Cerebellar cortex (tissue), 1 donor: ENCODE measurements around the gene SUFU.
"Not testable (repeated sequence)": the region's sequence is repeated elsewhere in the genome, so short reads cannot be mapped to it uniquely, and the experiment has no call there.

Source experiments
- DNase-seq: peaks from one replicate; pipeline ENCODE4 v3.0.0-alpha.2; 2015; ENCODE audit warnings: low spot score

Gene SUFU

DNA sequence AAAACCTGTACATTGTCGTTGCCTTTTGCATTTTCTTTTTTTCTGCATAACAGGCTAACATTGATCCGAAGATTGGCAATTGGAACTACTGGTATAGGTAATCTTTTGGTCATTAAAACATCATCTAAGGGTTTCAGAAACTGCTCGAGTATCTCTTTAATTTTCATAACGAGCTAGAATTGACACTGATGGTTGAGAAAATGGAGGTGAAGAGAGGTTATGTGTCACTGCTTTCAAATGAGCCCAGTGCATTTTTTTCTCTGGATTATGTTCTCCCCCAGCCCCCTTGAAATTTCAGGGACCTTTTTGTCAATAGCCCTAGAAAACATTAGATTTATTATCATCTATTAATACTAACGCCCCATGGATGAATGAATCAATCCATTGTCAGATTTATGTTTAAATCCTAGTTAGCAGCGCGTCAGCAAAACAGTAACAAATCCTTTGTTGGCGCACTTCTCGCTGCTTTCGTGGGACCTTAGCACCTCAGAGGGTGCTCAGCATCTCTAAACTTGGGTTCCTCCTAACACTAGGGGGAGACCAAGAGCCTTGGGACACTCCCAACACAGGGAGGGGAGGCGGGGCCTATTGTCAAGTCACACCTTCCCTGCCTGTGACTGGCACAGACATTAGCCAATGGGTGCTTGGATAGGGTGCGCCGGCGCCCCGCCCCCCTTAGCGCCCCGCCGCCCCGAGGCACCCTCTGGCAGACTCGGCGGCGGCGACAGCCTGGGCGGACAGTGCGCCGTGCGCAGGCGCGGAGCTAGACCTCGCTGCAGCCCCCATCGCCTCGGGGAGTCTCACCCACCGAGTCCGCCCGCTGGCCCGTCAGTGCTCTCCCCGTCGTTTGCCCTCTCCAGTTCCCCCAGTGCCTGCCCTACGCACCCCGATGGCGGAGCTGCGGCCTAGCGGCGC, at the start of gene SUFU:
SUFU (plus strand) TSS at position 709 of the 915 bp plus-strand sequence; CDS start at position 890, 181 bp downstream.
- peak; percentile 99 for DNase-seq

DNA sequence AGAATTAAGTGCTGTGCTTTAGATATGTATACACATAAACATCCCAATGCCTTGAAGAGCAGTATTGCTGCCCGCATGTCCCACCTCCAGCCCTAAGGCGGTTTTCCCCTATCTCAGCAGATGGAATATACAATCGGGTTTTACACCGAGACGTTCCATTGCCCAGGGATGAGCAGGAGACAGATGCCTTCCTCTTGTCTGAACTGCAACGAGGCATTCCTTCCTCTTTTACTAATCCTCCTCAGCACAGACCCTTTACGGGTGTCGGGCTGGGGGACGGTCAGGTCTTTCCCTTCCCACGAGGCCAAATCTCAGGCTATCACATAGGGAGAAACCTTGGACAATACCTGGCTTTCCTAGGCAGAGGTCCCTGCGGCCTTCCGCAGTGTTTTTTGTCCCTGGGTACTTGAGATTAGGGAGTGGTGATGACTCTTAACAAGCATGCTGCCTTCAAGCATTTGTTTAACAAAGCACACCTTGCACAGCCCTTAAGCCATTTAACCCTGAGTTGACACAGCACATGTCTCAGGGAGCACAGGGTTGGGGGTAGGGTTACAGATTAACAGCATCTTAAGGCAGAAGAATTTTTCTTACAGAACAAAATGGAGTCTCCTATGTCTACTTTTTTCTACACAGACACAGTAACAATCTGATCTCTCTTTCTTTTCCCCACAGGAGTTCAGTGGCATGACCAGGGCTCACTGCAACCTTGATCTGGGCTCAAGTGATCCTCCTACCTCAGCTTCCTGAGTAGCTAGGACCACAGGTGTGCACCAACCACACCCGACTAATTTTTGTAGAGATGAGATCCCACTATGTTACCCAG, 48.9 kb upstream of the SUFU start:
- not testable (repeated sequence) for DNase-seq

DNA sequence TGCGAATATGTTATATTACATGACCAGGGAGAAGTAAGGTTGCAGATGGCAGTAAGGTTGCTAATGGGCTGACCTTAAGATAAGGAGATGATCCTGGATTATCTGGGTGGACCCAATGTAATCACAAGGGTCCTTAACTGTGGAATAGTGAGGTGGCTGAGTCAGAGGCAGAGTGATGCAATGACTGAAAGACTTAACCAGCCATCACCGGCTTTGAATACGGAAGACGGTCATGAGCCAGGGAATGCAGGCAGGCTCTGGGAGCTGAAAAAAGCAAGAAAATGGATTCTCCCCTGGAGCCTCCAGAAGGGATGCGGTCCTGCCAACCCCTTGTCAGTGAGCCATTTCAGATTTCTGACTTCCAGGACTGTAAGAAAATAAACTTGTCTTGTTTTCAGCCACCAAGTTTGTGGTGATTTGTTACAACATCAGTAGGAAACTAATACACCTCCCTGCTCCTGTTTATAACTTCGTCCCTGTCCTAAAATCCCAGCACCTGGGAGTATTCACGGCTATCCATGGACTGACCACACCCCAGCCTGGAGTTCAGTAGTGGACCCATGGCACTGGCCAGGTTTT, 47.8 kb upstream of the SUFU start:
- no peak for DNase-seq

DNA sequence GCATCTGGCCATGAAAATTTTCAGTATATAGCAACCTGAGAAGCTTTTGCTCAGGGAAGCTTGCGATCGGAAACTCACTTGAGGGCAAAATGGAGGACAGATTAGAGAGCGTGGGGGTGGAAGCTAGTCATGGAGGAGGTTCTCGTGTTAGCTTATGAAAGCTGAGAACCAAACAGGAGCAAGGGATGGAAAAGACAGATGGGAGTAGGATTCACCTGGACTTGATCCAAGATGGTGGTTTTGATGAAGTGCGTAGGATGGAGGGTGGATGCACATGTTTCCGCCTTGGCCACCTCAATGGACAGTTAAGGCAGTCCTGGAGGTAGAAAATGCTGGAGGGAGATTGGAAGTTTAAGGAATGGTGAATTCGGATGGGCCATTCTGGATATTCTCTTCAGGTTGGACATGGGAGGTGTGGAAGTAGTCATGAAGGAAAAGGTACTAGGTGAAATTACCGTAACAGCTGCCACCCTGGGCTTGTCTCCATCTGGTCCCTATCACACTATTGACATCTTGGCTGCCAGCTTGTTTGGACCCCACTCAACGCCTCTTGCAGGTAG, 46.1 kb upstream of the SUFU start:
- DNase-seq: peak; percentile 73

DNA sequence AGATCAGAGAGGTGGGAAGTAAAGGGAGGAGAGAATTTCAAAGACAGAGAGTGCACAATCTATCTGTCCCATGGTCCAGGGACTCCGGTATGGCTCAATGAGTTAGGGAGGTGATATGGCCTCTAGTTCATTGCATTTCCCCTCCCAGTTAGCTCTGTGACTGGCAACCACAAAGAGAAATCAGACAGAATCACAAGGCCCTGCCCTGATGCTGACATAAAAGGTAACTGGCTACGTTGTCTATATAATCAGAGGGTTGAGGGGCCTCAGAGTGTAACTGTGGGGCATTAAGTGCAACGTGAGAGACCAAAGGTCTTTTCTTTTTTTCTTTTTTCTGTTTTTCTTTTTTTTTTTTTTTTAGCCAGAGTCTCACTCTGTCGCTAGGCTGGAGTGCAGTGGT, 45.1 kb upstream of the SUFU start:
- DNase-seq: no peak

DNA sequence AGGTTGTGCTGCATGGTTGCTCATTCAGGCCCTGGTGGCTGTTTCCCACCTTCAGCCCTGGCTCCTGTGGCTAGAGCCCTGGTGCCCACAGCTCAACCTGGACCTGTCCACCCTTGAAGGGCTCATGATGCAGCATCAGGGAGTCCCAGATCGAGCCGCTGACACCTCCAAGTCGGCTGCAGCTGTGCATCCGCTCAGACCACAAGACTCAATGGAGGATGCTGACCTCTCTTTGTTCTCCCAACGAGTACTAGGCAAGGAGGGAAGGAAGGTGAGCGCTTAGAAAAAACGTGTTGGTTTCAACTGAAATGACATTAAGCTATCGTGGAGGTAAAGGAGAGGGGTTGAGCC, 43.0 kb upstream of the SUFU start:
- no peak for DNase-seq

DNA sequence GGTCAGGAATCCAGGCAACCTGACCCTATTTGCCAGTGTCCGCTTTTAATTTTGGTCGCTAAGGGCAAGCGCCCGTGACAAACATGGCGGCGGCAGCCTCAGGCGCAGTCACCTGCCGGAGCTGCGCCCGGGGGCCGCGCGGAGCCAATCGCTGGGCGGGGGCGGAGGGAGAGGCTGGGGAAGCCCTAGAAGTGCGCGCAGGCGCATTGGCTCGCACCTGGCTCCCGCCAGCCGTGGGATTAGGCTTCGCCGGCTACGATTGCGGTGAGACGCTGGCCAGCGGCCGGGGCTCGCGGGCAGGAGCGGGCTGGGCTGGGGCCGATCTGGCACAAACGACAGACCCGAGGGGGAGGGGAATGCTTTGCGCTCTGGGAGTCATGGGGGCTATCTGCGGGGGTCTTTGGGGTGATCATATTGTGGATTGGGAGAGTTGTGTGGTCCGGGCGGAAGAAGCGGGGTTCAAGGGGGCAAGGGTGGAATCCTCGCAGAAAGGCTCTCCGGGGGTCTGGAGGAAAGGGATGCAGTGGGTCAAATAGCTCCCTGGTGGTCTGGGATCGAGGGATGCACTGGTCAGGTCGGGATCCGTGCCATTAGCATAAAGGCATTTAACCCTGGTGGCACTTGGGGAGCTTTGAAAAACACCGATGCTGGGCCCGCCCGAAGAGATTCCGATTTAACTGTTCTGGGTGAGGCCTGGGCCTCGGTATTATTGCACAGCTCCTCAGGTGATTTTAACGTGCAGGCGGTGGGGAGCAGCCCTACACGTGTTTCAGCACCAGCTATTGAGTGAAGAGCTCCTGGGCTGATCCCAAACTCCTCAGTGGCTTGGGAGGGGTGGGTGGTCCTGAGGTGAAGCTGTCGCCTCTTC, 42.4 kb upstream of the SUFU start:
- peak; percentile 93 for DNase-seq

DNA sequence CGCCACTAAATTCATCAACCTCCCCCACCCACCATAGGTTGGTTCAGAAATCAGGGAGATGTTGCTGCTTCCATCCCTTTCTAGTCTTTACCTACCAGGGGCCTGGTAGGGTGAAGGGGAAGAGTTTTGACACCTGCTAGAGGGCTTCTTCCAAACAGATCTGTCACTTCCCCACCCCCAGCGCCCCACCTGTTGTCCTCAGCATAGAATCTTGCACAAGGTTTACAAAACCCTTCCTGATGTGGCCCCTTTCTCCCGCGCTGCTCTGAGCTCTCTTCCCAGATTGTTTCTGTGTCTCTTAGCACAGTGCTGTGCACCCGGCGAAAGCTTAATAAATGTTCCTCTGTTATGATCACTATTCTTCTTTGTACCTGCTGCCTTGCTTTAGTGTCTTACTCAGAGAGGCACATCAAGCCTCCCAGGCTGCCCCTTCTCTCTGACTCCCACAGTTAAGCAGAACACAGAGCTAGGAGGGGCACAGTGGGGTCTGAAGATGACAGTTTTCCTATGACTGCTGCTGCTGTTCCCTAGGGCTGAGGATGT, 41.2 kb upstream of the SUFU start:
- peak; percentile 22 for DNase-seq

DNA sequence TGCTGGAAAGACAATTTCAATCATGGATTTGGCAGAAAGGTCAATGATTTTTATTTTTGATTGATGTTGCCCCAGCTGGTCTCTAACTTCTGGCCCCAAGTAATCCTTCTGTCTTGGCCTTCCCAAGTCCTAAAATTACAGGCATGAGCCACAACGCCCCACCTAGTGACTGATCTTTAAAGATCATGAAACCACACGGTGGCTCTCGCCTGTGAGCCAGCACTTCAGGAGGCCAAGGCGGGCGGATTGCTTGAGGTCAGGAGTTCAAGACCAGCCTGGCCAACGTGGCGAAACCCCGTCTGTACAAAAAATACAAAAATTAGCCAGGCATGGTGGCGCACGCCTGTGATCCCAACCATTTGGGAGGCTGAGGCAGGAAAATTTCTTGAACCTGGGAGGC, 39.8 kb upstream of the SUFU start:
- DNase-seq: no peak

DNA sequence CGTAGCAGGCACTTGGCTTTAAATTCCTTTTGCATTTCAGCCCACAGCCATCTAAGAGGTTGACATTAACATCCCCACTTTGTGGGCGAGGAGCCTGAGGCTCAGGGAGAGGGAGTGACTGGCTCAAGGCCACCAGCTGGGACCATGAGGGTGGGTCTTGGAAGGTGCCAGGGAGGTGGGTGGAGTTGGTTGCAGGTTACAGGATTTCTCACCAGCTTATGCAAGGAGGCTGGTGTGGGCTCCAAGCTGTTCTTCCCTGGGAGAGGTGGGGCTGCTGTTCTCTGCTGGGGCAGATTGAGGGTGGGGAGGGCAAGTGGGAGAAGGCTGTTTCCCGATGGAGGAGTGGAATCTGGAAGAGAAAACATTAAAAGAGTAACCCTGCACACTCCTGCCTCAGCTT, 38.3 kb upstream of the SUFU start:
- no peak for DNase-seq

DNA sequence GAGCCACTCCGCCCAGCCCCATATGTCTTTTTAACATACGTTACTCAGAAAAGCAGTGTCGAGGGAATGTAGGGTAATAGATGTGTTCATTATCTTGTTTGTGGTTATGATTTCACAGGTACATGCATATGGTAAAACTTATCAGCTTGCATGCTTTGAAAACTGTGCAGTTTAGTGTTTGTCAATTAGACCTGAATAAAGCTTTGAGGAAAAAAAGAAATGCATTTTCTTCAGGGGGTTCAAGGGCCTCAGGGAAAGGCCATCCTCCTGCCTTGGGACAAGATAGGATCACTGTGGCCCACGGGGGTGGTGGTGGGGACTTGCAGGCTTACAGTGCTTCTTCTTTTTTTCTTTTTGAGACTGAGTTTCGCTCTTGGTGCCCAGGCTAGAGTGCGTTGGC, 36.5 kb upstream of the SUFU start:
- DNase-seq: no peak

DNA sequence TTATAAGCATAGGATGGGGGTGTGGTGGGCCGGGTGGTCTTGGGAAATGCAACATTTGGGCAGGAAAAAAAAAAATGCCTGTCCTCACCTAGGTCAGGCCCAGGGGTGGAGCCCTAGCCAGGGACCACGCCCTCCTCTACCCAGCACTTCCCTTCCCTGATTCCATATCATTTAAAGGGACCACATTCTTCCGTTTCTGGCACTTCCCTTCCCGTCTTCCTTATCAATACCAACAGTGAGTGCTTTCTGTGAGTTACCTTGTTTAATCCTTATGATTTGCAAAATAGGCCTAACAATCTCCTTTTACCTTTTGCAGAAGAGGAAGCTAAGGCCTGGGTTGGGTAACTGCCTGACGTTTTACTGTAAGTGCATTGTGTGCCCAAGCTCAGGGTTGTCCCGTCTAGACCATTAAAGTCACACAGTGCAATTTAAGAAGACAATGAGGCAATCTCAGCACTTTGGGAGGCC, 35.8 kb upstream of the SUFU start:
- DNase-seq: no peak

DNA sequence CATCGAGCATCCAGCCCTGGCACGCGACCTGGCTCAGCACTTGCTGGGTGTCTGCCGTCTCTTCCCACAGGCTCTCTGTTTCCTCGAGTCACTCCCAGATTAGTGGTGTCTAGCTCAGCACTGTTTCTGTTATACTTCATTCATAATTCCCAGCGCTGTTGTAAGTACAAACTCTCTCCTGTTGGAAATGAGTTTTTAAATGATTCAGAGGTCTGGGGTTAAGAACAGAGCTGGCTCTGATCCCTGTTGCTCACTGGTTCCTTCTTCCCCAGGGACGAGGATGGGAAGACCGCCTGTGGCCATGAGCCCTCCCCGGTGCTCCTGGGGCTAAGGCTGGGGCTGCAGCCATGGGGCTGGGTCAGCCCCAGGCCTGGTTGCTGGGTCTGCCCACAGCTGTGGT, 35.1 kb upstream of the SUFU start:
- no peak for DNase-seq

DNA sequence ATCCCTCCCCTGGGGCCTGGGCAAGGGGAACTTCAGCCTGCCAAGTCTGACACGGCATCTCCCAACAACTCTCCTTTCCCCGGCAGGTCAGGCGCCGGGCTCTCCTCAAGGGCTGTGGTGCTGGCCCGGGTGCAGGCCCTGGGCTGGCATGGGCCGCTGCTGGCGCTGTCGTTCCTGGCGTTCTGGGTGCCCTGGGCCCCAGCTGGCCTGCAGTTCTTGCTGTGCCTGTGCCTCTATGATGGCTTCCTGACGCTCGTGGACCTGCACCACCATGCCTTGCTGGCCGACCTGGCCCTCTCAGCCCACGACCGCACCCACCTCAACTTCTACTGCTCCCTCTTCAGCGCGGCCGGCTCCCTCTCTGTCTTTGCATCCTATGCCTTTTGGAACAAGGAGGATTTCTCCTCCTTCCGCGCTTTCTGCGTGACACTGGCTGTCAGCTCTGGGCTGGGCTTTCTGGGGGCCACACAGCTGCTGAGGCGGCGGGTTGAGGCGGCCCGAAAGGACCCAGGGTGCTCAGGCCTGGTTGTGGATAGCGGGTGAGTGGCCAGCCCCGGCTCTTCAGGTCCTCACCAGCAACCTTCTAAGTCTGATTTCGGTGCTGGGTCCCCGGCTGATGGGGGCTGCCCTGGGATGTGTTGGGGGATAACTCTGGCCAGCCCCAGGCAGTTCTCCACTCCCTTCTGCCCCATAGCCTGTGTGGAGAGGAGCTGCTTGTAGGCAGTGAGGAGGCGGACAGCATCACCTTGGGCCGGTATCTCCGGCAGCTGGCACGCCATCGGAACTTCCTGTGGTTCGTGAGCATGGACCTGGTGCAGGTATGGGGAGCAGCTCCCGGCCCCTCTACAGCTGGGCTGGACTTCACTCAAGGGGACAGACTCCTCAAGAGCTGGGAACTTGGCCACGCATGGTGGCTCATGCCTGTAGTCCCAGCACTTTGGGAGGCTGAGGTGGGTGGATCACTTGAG, 32.9 kb upstream of the SUFU start:
- DNase-seq: no peak

DNA sequence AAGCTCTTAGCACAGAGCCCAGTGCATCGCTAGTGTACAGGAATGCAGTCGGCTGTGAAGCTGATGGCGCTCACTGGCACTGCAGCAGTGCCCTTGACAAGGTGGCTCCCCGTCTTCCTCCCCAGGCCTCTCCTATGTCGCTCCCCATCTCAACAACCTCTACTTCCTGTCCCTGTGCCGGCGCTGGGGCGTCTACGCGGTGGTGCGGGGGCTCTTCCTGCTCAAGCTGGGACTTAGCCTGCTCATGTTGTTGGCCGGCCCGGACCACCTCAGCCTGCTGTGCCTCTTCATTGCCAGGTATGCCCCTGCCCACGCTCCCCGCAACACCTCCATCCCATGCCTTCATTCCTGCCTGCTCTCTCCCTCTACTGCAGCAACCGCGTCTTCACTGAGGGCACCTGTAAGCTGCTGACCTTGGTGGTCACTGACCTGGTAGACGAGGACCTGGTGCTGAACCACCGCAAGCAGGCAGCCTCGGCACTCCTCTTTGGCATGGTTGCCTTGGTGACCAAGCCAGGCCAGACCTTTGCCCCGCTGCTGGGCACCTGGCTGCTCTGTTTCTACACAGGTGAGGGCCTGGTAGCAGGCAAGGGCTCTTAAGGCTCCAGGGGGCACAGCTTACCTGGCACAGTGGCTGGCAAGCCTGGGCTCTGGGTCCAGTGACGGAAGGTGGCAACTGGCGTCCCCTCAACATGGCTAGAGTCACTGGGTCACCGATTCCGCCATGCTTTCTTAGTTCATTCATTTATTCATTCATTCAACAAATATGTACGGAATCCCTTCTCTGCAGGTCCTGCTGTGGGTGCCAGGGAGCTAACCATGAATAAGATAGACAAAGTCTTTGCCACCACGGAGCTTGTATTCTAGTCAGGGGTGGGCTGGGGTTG, 30.1 kb upstream of the SUFU start:
- DNase-seq: no peak

DNA sequence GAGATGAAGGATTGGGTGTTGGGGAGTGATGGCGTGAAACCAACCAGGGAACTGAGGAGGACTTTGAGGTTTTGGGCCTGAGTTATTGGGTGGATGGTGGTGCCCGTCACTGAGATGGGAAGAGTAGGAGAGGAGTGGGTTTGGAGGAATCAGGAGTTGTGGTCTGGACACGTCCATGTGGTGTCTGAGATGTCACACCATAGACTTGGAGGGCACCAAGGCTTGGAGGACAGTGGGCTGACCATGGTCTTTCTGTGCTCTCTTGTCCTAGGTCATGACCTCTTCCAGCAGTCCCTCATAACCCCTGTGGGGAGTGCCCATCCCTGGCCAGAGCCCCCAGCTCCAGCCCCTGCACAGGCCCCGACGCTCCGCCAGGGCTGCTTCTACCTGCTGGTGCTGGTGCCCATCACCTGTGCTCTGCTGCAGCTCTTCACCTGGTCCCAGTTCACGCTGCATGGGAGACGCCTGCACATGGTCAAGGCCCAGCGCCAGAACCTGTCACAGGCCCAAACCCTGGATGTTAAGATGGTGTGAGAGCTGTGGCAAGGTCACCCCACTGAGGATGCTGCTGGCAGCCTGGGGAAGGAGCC, 28.2 kb upstream of the SUFU start:
- DNase-seq: no peak

DNA sequence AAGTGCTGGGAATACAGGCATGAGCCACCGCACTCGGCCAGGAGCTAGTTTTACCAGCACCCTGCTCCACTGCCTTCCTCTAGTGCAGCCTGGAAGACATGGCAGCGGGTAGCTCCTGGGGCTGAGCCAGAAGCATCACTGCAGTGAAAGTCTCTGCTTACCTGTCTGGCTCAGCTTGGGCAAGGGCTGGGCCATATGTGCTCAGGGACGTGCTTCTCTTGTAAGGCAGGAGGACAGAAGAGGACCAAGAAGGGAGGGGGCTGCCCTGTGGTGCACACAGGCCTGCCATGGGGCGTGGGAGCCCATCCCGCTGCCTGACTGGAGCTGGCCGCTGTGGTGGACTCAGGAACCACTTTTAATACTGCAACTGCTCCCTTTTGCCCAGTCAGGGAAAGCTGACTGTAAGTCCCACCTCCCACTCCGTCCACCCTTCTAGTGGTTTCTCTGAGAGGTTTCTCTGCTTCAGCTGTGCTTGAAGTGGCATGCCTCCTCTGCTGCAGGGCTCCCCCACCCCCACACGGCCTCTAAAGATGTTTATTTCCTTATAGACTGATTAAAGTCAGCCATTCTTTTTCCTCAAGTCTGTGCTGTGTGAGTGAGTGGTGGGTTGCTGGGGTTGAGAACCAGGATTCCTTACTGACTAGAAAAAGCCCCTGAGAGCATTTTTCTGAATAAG, 27.2 kb upstream of the SUFU start:
- no peak for DNase-seq

DNA sequence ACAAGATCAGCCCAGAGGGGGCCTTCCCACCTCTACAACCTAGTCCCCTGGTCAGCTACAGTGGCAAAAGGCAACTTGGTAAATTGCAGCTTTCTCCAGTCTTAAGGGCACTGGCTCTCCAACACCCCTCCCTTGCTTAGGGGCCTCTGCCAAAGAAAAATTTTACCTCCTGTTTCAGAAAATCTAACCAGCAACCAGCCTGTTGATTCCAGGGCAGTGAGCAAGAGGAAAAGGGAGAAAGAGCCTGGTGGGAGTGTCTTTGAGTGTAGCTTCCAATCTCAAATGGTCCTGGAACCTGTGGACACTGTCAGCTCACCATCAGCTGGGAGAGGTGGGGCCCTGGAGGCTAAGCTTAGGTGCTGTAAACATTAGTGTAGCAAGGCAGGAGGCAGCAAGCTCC, 24.1 kb upstream of the SUFU start:
- peak; percentile 23 for DNase-seq
